Panc1 (cell line): ENCODE measurements around the gene SIGLEC5. TPM values are rescaled to one million over a fixed set of nuclear protein-coding genes. Genes with fewer than 3 reads are reported as not detected.

Experiments used
- ATAC-seq: fragments of 200-7000 bp; cut with Tn5 transposase; 2 replicates; pipeline ENCODE4 v1.9.1; 2020; ENCODE audit warnings: mild to moderate bottlenecking, moderate library complexity
- BruUV-seq: library from RNA; stranded (reverse); fragments of 400-500 nt; replicated peaks from 2 replicates; lab custom pipeline; 2021; lab: Mats Ljungman, UMichigan
- CTCF ChIA-PET: fragments of 300-600 bp; sonication (Branson Sonifier 250); formaldehyde crosslinking; loops from one replicate; lab custom pipeline; 2022; ENCODE audit warnings: antibody characterized with exemption; lab: Charles Lee
- POLR2A ChIA-PET: fragments of 300-600 bp; sonication (Branson Sonifier 250); formaldehyde crosslinking; loops from one replicate; lab custom pipeline; 2022; ENCODE audit warnings: antibody characterized with exemption; lab: Charles Lee
- DNase-seq: peaks from one replicate; pipeline ENCODE4 v3.0.0-alpha.2; 2010; ENCODE audit warnings: low read depth, low spot score
- H3K27ac ChIP-seq: 2 replicates; pipeline ENCODE4 v1.5.1; 2011; ENCODE audit warnings: mild to moderate bottlenecking, low read length, inconsistent platforms
- H3K27me3 ChIP-seq: fragments of 200-500 bp; sonication (Bioruptor generic); 2 replicates; pipeline ENCODE4 v1.6.0; 2014; ENCODE audit warnings: low read length, inconsistent platforms; ENCODE audit not compliant: control insufficient read depth, insufficient read depth
- H3K36me3 ChIP-seq: fragments of 200-500 bp; sonication (Bioruptor generic); 2 replicates; pipeline ENCODE4 v1.5.1; 2014; ENCODE audit warnings: inconsistent platforms, mild to moderate bottlenecking, low read length, moderate library complexity; ENCODE audit not compliant: control insufficient read depth, insufficient read depth
- H3K4me1 ChIP-seq: 2 replicates; pipeline ENCODE4 v1.5.1; 2011; ENCODE audit warnings: inconsistent platforms, mild to moderate bottlenecking, low read length, moderate library complexity; ENCODE audit not compliant: control insufficient read depth, insufficient read depth
- H3K4me3 ChIP-seq, 2 experiments: 2 replicates each; pipeline ENCODE4 v1.5.1; 2011 to 2012; ENCODE audit warnings: low read depth in 2 of 2, low read length in 2 of 2, mild to moderate bottlenecking in 2 of 2, inconsistent platforms in 1 of 2, moderate library complexity in 1 of 2
- H3K9me3 ChIP-seq: fragments of 200-500 bp; sonication (Bioruptor generic); 2 replicates; pipeline ENCODE4 v1.5.1; 2014; ENCODE audit warnings: low read depth, mild to moderate bottlenecking, inconsistent platforms, low read length, moderate library complexity; ENCODE audit not compliant: control insufficient read depth, insufficient read depth
- POLR2AphosphoS5 ChIP-seq: IDR thresholded peaks from 2 replicates; pipeline ENCODE4 v1.6.1; 2012; ENCODE audit warnings: mild to moderate bottlenecking, low read depth, low read length, moderate library complexity
- SIN3A ChIP-seq: IDR thresholded peaks from 2 replicates; pipeline ENCODE4 v1.6.1; 2012; ENCODE audit warnings: low read depth, mild to moderate bottlenecking, low read length, moderate library complexity, borderline replicate concordance; ENCODE audit not compliant: insufficient read depth
- TCF7L2 ChIP-seq: IDR thresholded peaks from 2 replicates; pipeline ENCODE4 v1.6.1; 2011; ENCODE audit warnings: mild to moderate bottlenecking, low read depth, low read length, inconsistent platforms
- in situ Hi-C: cut with HindIII; loops from 2 replicates; pipeline ENCODE4 v1.10.0; 2016; ENCODE audit warnings: low sequenced_read_pairs, low pct_unique_long_range_greater_than_20kb
- intact Hi-C: fragments of 100-400 bp; cut with micrococcal nuclease; formaldehyde crosslinking; loops from one replicate; pipeline ENCODE4 v1.10.0; 2022; ENCODE audit not compliant: unreplicated experiment
- total RNA-seq: library from RNA; stranded (reverse); gene quantifications from one replicate; pipeline ENCODE4 v1.2.1, GENCODE V29; 2021; ENCODE audit not compliant: unreplicated experiment
- TF ChIP-seq, protein P1 (sequence below): fragments of 450-650 bp; IDR thresholded peaks from 2 replicates; pipeline ENCODE4 v1.5.1; 2017; ENCODE audit warnings: mild to moderate bottlenecking
- TF ChIP-seq, protein P2 (sequence below), 2 experiments: IDR thresholded peaks; 2 replicates each; pipeline ENCODE4 v1.6.1; 2011 to 2012; ENCODE audit warnings: low read depth in 2 of 2, control low read depth in 1 of 2, low read length in 1 of 2, mild to moderate bottlenecking in 1 of 2, moderate library complexity in 1 of 2; ENCODE audit not compliant: insufficient read depth in 1 of 2

Gene SIGLEC5
- total RNA-seq, 1 experiment from 2014 or later, result not detected

DNA sequence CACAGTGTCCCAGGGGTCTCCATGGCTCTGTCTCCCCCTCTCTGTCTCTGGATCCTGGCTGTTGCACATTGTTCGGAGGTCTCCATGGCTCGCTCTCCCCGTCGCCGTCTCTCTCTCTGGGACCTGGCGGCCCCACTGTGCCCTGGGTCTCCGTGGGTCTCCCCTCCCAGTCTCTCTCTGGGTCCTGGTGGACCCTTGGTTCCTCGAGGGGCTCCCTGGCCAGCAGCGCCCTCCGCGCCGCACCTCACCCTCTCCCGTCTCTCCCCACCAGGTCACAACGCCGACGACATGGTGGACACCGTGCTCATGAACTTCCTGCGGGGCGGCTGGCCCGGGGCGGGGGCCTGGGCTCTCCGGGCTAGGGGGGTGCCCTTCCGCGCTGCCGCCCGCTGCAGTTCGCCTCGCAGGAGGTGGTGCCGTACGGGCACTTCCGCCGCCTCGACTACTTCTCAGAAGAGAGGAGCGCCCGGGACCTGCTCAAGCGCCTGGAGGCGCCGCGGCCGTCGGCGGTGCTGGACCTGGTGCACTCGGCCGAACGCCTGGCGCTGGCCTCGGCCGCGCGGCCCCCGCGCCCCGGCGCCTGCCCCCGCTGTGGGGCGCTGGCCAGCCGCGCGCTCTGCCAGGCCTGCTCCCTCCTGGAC lies 29.1 kb downstream of the SIGLEC5 start:
- Histone ChIP-seq H3K9me3 (no peaks in the 10 kb centered on the region), H3K27ac (no peak overlapping the region), H3K4me3 (no peak overlapping the region), H3K36me3 (no peaks in the 10 kb centered on the region), H3K27me3 (no peaks in the 10 kb centered on the region), H3K4me1 (no peaks in the 10 kb centered on the region)
- TF ChIP-seq, protein P1, sequence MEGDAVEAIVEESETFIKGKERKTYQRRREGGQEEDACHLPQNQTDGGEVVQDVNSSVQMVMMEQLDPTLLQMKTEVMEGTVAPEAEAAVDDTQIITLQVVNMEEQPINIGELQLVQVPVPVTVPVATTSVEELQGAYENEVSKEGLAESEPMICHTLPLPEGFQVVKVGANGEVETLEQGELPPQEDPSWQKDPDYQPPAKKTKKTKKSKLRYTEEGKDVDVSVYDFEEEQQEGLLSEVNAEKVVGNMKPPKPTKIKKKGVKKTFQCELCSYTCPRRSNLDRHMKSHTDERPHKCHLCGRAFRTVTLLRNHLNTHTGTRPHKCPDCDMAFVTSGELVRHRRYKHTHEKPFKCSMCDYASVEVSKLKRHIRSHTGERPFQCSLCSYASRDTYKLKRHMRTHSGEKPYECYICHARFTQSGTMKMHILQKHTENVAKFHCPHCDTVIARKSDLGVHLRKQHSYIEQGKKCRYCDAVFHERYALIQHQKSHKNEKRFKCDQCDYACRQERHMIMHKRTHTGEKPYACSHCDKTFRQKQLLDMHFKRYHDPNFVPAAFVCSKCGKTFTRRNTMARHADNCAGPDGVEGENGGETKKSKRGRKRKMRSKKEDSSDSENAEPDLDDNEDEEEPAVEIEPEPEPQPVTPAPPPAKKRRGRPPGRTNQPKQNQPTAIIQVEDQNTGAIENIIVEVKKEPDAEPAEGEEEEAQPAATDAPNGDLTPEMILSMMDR, result no peak
- TF ChIP-seq POLR2AphosphoS5 (no peak), SIN3A (no peak), TCF7L2 (no peak)
- TF ChIP-seq, protein P2, sequence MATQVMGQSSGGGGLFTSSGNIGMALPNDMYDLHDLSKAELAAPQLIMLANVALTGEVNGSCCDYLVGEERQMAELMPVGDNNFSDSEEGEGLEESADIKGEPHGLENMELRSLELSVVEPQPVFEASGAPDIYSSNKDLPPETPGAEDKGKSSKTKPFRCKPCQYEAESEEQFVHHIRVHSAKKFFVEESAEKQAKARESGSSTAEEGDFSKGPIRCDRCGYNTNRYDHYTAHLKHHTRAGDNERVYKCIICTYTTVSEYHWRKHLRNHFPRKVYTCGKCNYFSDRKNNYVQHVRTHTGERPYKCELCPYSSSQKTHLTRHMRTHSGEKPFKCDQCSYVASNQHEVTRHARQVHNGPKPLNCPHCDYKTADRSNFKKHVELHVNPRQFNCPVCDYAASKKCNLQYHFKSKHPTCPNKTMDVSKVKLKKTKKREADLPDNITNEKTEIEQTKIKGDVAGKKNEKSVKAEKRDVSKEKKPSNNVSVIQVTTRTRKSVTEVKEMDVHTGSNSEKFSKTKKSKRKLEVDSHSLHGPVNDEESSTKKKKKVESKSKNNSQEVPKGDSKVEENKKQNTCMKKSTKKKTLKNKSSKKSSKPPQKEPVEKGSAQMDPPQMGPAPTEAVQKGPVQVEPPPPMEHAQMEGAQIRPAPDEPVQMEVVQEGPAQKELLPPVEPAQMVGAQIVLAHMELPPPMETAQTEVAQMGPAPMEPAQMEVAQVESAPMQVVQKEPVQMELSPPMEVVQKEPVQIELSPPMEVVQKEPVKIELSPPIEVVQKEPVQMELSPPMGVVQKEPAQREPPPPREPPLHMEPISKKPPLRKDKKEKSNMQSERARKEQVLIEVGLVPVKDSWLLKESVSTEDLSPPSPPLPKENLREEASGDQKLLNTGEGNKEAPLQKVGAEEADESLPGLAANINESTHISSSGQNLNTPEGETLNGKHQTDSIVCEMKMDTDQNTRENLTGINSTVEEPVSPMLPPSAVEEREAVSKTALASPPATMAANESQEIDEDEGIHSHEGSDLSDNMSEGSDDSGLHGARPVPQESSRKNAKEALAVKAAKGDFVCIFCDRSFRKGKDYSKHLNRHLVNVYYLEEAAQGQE (IDR thresholded peaks at IDR 0.05; ENCODE audit: insufficient read depth in 1 of 2, low read depth in 2 of 2, low read length in 1 of 2), result no peak
- DNase-seq (no peak), ATAC-seq (no peak)
- in situ Hi-C loops (no loop called here), intact Hi-C loops (no loop called here)
- ChIA-PET POLR2A (no interaction called here), CTCF (no interaction called here)
- no TSS peak for BruUV-seq

DNA sequence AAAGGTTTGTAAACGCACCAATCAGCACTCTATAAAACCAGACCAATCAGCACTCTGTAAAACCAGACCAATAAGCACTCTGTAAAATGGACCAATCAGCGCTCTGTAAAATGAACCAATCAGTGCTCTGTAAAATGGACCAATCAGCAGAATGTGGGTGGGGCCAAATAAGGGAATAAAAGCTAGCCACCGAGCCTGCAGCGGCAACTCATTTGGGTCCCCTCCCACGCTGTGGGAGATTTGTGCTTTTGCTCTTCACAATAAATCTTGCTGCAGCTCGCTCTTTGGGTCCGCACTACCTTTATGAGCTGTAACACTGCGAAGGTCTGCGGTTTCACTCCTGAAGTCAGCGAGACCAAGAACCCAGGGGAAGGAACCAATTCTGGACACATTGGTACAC lies 31.1 kb downstream of the SIGLEC5 start:
- intact Hi-C loops, result no loop called here
- ChIA-PET POLR2A (no interaction called here), CTCF (no interaction called here)
- ATAC-seq, result no peak
- DNase-seq, result no peak
- in situ Hi-C loops, result no loop called here
- TF ChIP-seq, protein P1, result no peak
- TF ChIP-seq TCF7L2 (no peak), SIN3A (no peak), POLR2AphosphoS5 (no peak)
- TF ChIP-seq, protein P2 (IDR thresholded peaks at IDR 0.05; ENCODE audit: insufficient read depth in 1 of 2, low read depth in 2 of 2, low read length in 1 of 2), result no peak
- Histone ChIP-seq H3K36me3 (no peaks in the 10 kb centered on the region), H3K27ac (no peak overlapping the region), H3K4me1 (no peaks in the 10 kb centered on the region), H3K4me3 (no peak overlapping the region), H3K9me3 (no peaks in the 10 kb centered on the region), H3K27me3 (no peaks in the 10 kb centered on the region)
- BruUV-seq, result no TSS peak
